Nephron (organoid): ENCODE results near the gene RALGAPA2.

Experiments
- H3K27ac Mint-ChIP-seq, 3 experiments: 2 replicates each; pipeline ENCODE4 v1.8.0; 2020; ENCODE audit warnings: mixed read lengths in 3 of 3, mild to moderate bottlenecking in 2 of 3, moderate library complexity in 1 of 3
- H3K27me3 Mint-ChIP-seq: 2 replicates; pipeline ENCODE4 v1.8.0; 2021; ENCODE audit warnings: low read depth, mild to moderate bottlenecking, moderate library complexity, mixed read lengths
- H3K36me3 Mint-ChIP-seq: 2 replicates; pipeline ENCODE4 v1.8.0; 2020; ENCODE audit warnings: low read depth, mixed read lengths
- H3K4me1 Mint-ChIP-seq: 2 replicates; pipeline ENCODE4 v1.8.0; 2020; ENCODE audit warnings: mixed read lengths
- H3K4me3 Mint-ChIP-seq, 3 experiments: 2 replicates each; pipeline ENCODE4 v1.8.0; 2020; ENCODE audit warnings: mild to moderate bottlenecking in 3 of 3, mixed read lengths in 3 of 3, moderate library complexity in 2 of 3
- H3K9me3 Mint-ChIP-seq: 2 replicates; pipeline ENCODE4 v1.8.0; 2020; ENCODE audit warnings: mixed read lengths
- TF ChIP-seq, protein P1 (sequence below), 3 experiments: fragments of 200-600 bp; sonication (generic); IDR thresholded peaks; one replicate each; pipeline ENCODE4 v1.5.0; 2021; ENCODE audit warnings: antibody characterized with exemption in 3 of 3; ENCODE audit not compliant: unreplicated experiment in 3 of 3

RALGAPA2 gene

DNA sequence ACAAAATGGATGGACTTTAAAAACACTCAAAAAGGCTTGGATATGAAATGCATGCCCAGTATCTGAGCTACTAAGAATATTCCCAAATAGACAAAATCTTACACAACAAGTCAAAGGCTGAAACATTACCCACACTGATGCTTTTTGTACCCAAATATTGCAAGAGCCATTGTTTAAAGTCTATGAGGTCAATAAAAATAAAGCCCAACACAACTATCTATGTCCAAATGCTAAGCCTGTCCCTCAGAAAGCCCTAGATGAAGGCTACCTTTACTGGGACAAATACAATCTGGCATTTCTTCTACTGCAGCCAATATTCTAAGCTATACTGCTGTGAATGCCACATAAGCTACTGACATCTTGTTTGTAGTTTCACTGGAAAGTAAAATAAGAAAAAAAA, 54.3 kb downstream of the RALGAPA2 start:
- no peak overlapping the region for H3K27ac Mint-ChIP-seq

DNA sequence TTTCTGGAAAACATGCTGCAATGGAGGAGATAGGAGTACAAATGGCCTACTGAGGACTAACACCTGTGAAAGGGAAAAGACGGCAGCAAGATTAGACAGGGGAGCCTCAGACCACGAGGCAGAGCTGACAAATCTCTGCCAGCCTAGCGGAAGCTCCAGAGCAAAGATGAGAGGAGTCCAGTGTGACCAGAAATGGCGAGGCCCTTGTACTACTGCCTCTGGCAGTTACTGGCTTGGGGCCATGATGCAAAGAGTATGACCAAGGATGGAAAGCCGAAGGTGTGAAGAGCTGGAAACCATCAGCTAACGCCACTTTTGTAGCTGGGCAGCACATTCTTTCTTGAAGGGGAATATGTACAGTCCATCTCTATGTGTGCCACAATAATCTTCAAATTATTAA, 55.4 kb downstream of the RALGAPA2 start:
- TF ChIP-seq, protein P1, sequence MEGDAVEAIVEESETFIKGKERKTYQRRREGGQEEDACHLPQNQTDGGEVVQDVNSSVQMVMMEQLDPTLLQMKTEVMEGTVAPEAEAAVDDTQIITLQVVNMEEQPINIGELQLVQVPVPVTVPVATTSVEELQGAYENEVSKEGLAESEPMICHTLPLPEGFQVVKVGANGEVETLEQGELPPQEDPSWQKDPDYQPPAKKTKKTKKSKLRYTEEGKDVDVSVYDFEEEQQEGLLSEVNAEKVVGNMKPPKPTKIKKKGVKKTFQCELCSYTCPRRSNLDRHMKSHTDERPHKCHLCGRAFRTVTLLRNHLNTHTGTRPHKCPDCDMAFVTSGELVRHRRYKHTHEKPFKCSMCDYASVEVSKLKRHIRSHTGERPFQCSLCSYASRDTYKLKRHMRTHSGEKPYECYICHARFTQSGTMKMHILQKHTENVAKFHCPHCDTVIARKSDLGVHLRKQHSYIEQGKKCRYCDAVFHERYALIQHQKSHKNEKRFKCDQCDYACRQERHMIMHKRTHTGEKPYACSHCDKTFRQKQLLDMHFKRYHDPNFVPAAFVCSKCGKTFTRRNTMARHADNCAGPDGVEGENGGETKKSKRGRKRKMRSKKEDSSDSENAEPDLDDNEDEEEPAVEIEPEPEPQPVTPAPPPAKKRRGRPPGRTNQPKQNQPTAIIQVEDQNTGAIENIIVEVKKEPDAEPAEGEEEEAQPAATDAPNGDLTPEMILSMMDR (IDR thresholded peaks at IDR 0.05; ENCODE audit: unreplicated experiment in 3 of 3), result no peak
- Mint-ChIP-seq H3K36me3 (no peaks in the 10 kb centered on the region), H3K27ac (no peak overlapping the region), H3K4me1 (peaks cover 6% of the 10 kb centered on the region), H3K27me3 (no peaks in the 10 kb centered on the region), H3K4me3 (no peak overlapping the region), H3K9me3 (no peaks in the 10 kb centered on the region)

More for the DNA sequence above, 54.3 kb downstream of the RALGAPA2 start:
- no peak overlapping the region for H3K4me3 Mint-ChIP-seq
- H3K9me3 Mint-ChIP-seq, result no peaks in the 10 kb centered on the region
- peaks cover 6% of the 10 kb centered on the region for H3K4me1 Mint-ChIP-seq
- TF ChIP-seq, protein P1 (IDR thresholded peaks at IDR 0.05; ENCODE audit: unreplicated experiment in 3 of 3), result no peak
- peaks cover 4% of the 10 kb centered on the region for H3K27me3 Mint-ChIP-seq
- no peaks in the 10 kb centered on the region for H3K36me3 Mint-ChIP-seq

DNA sequence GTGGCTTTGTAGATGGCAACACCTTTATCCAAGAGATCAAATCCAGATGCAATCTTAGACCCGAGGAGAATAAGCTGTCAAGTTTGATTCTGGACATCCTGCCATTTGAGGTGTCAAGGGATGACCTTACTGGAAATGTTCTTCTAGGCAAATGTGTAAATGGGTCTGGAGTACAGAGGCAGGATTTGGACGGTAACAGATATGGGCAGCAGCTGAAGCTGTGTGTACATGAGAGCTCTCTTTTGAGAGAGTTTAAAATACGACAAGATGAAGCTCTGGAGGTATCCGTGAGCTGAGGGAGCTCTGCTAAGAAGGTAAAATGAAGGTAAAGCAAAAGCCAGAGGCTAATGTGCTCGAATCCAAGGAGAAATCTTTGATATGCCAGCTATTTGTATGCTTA, 56.6 kb downstream of the RALGAPA2 start:
- H3K4me3 Mint-ChIP-seq, result no peak overlapping the region
- H3K27me3 Mint-ChIP-seq, result no peaks in the 10 kb centered on the region

DNA sequence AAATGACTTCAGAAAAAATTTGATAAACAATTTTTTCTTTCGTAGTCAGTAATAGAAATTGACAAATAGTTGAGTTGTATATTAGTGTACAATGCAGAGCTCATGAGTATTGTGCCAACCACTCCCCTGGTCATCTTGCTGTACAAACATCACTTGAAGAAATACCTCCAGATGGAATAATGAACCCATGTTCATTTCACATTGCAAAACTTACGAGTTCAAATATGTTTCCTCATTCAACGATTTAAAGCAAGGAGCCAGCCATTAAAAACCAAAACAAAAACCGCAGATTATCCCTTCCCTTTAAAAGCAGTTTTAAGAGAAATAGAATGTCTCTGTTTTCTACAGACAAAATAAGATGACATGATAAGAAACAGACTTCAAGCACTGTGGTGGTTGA, 62.5 kb downstream of the RALGAPA2 start:
- Mint-ChIP-seq H3K36me3 (peaks cover 3% of the 10 kb centered on the region), H3K4me1 (no peaks in the 10 kb centered on the region), H3K9me3 (no peaks in the 10 kb centered on the region), H3K4me3 (no peak overlapping the region), H3K27ac (no peak overlapping the region), H3K27me3 (no peaks in the 10 kb centered on the region)
- TF ChIP-seq, protein P1 (IDR thresholded peaks at IDR 0.05; ENCODE audit: unreplicated experiment in 3 of 3), result no peak

More for the DNA sequence above, 56.6 kb downstream of the RALGAPA2 start:
- no peaks in the 10 kb centered on the region for H3K36me3 Mint-ChIP-seq
- H3K4me1 Mint-ChIP-seq, result peaks cover 6% of the 10 kb centered on the region
- H3K9me3 Mint-ChIP-seq, result no peaks in the 10 kb centered on the region
- TF ChIP-seq, protein P1 (IDR thresholded peaks at IDR 0.05; ENCODE audit: unreplicated experiment in 3 of 3), result no peak
- no peak overlapping the region for H3K27ac Mint-ChIP-seq

DNA sequence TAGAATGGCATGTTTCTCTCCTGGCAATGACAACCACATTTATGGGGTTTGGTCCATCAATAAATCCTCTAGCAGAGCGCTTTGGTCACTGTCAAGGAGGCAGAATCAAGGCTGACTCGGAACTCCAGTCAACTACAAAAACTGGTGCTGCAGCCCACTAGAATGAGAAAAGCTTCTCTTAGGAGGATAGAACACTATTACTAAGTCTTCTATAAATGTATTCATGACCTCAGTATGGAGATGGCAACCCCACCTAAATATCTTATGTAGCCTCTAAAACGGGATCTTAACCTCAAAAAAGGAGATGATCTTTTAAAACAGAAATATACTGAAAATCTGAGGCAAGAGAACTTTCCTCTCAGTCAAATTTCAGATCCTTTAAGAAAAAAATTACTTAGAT, 68.5 kb downstream of the RALGAPA2 start:
- Mint-ChIP-seq H3K36me3 (peaks cover 11% of the 10 kb centered on the region), H3K9me3 (no peaks in the 10 kb centered on the region), H3K4me1 (no peaks in the 10 kb centered on the region), H3K27ac (no peak overlapping the region), H3K4me3 (no peak overlapping the region), H3K27me3 (no peaks in the 10 kb centered on the region)
- TF ChIP-seq, protein P1 (IDR thresholded peaks at IDR 0.05; ENCODE audit: unreplicated experiment in 3 of 3), result no peak

DNA sequence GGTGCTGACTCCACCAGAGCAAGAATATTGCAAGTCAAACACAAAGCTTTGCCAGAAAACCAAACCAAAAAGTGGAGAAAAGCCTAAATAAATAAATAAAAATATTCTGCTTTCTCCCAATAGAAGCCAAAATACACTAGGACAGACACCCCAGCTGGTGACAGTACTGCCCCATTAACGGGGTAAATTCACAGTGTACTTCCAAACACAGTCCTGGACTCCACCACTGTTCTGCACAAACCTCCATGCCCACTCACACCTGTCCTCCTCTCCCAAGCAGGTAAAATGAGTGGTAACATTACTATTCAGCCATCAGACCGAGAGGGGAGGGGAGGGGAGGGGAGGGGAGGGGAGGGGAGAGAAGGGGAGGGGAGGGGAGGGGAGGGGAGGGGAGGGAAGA, 70.7 kb downstream of the RALGAPA2 start:
- no peak overlapping the region for H3K4me3 Mint-ChIP-seq
- H3K27me3 Mint-ChIP-seq, result no peaks in the 10 kb centered on the region
- H3K27ac Mint-ChIP-seq, result no peak overlapping the region
- H3K36me3 Mint-ChIP-seq, result peaks cover 15% of the 10 kb centered on the region
- H3K4me1 Mint-ChIP-seq, result no peaks in the 10 kb centered on the region
- no peaks in the 10 kb centered on the region for H3K9me3 Mint-ChIP-seq
- TF ChIP-seq, protein P1 (IDR thresholded peaks at IDR 0.05; ENCODE audit: unreplicated experiment in 3 of 3), result no peak
